HL-60 (cell line): ENCODE measurements around the gene ZNF219.

Source experiments
- DNase-seq, 2 experiments: peaks; one replicate each; pipeline ENCODE4 v3.0.0-alpha.2; 2010 to 2020; ENCODE audit warnings: low read depth in 1 of 2, low spot score in 1 of 2
- H3K27ac ChIP-seq: fragments of 250-450 bp; sonication (Bioruptor Pico); replicated peaks from 2 replicates; pipeline ENCODE4 v1.5.1; 2020; ENCODE audit warnings: mild to moderate bottlenecking, moderate library complexity
- H3K27me3 ChIP-seq: fragments of 250-450 bp; sonication (Bioruptor Pico); 2 replicates; pipeline ENCODE4 v1.5.1; 2021; ENCODE audit warnings: mild to moderate bottlenecking, moderate library complexity; ENCODE audit not compliant: insufficient read depth, poor library complexity, severe bottlenecking
- H3K4me3 ChIP-seq: replicated peaks from 2 replicates; pipeline ENCODE4 v1.5.1; 2011; ENCODE audit warnings: mild to moderate bottlenecking, control low read depth, low read length; ENCODE audit not compliant: insufficient read depth
- CTCF ChIP-seq: IDR thresholded peaks from one replicate; pipeline ENCODE4 v1.5.1; 2011; ENCODE audit warnings: low read length, control low read depth, inconsistent platforms; ENCODE audit not compliant: insufficient read depth
- GABPA ChIP-seq: IDR thresholded peaks from 2 replicates; pipeline ENCODE4 v1.6.1; 2012; ENCODE audit warnings: low read depth
- POLR2AphosphoS5 ChIP-seq: IDR thresholded peaks from 2 replicates; pipeline ENCODE4 v1.6.1; 2012; ENCODE audit warnings: low read depth
- SPI1 ChIP-seq: IDR thresholded peaks from 2 replicates; pipeline ENCODE4 v1.6.1; 2012; ENCODE audit warnings: low read depth, mild to moderate bottlenecking, borderline replicate concordance
- TF ChIP-seq, protein P1 (sequence below): IDR thresholded peaks from 2 replicates; pipeline ENCODE4 v1.6.1; 2012; ENCODE audit warnings: low read depth; ENCODE audit not compliant: insufficient replicate concordance

ZNF219 gene

DNA sequence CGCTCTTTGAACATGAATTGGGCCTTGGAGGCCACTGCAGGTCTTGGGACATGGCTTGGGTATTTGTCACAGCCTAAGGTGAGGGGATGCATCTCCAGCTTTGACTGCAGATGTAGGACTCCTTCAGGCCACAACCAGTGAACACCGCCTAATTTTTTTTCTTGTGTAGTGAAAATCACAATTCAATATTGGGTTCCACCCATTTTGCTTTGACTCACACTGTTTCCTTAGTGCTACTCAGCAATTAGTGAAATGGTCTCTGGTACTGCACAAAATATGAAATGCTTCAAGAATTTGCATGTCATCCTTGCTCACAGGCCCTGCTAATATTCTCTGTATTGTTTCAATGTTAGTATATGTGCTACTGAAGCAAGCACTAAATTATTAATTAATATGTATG lies 14.9 kb upstream of the ZNF219 start:
- no peak overlapping the region for H3K4me3 ChIP-seq
- no peaks in the 10 kb centered on the region for H3K27me3 ChIP-seq
- no peak for TF ChIP-seq CTCF
- TF ChIP-seq POLR2AphosphoS5, result no peak
- no peak for TF ChIP-seq GABPA
- no peak for TF ChIP-seq SPI1
- TF ChIP-seq, protein P1, sequence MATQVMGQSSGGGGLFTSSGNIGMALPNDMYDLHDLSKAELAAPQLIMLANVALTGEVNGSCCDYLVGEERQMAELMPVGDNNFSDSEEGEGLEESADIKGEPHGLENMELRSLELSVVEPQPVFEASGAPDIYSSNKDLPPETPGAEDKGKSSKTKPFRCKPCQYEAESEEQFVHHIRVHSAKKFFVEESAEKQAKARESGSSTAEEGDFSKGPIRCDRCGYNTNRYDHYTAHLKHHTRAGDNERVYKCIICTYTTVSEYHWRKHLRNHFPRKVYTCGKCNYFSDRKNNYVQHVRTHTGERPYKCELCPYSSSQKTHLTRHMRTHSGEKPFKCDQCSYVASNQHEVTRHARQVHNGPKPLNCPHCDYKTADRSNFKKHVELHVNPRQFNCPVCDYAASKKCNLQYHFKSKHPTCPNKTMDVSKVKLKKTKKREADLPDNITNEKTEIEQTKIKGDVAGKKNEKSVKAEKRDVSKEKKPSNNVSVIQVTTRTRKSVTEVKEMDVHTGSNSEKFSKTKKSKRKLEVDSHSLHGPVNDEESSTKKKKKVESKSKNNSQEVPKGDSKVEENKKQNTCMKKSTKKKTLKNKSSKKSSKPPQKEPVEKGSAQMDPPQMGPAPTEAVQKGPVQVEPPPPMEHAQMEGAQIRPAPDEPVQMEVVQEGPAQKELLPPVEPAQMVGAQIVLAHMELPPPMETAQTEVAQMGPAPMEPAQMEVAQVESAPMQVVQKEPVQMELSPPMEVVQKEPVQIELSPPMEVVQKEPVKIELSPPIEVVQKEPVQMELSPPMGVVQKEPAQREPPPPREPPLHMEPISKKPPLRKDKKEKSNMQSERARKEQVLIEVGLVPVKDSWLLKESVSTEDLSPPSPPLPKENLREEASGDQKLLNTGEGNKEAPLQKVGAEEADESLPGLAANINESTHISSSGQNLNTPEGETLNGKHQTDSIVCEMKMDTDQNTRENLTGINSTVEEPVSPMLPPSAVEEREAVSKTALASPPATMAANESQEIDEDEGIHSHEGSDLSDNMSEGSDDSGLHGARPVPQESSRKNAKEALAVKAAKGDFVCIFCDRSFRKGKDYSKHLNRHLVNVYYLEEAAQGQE, result no peak
- DNase-seq, result no peak
- H3K27ac ChIP-seq, result no peak overlapping the region

DNA sequence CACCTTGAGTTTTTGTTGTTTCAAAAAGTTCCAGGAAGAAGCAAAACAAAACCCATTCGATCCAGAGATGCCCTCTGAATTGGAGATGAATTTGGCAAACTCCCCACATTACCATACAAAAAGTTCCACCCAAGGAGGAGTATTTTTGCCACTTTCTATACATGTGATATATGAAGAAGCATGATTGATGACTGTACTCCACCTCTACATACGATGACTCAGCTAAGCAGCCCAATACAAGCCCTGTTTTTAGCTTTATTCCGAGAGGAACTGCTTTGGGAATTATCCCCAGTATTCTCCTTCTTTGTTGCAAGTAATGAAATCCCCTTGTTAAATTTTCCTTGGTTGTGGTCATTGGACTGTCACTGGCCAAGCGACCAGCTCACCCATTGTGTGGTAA lies 13.8 kb upstream of the ZNF219 start:
- TF ChIP-seq, protein P1, result no peak
- TF ChIP-seq CTCF, result no peak
- no peak for TF ChIP-seq SPI1
- TF ChIP-seq POLR2AphosphoS5, result no peak
- TF ChIP-seq GABPA, result no peak
- no peak overlapping the region for H3K27ac ChIP-seq
- no peaks in the 10 kb centered on the region for H3K27me3 ChIP-seq

GRCh38 chr14:21109377-21110138 lies 11.1 kb upstream of the ZNF219 start:
- Histone ChIP-seq H3K27ac (no peak overlapping the region), H3K4me3 (no peak overlapping the region), H3K27me3 (no peaks in the 10 kb centered on the region)
- TF ChIP-seq POLR2AphosphoS5, result no peak
- no peak for TF ChIP-seq SPI1
- TF ChIP-seq, protein P1, result no peak
- TF ChIP-seq GABPA, result no peak
- DNase-seq, result no peak

More for the DNA sequence above, 13.8 kb upstream of the ZNF219 start:
- DNase-seq, result no peak
- no peak overlapping the region for H3K4me3 ChIP-seq
